HepG2 (cell line): ENCODE results near the gene CPSF7. TPM values are rescaled to one million over a fixed set of nuclear protein-coding genes. Genes with fewer than 3 reads are reported as not detected.
"Not testable (repeated sequence)": the region's sequence is repeated elsewhere in the genome, so short reads cannot be mapped to it uniquely, and the experiment has no call there.

Experiments used
- ATAC-seq: fragments of 200-7000 bp; cut with Tn5 transposase; 3 replicates; pipeline ENCODE4 v1.9.1; 2020; ENCODE audit warnings: mild to moderate bottlenecking, moderate library complexity
- BruUV-seq: library from RNA; stranded (reverse); fragments of 400-500 nt; replicated peaks from 2 replicates; lab custom pipeline; 2021; lab: Mats Ljungman, UMichigan
- CTCF ChIA-PET: fragments of 300-600 bp; formaldehyde crosslinking; extraction: SDS; loops from one replicate; lab custom pipeline; 2021; ENCODE audit warnings: low total read pairs, inconsistent platforms, low intra/inter-chr PET ratio; lab: Yijun Ruan, JAX
- POLR2A ChIA-PET: fragments of 350-600 bp; sonication (Branson Sonifier 250); formaldehyde crosslinking; loops from one replicate; lab custom pipeline; 2020; ENCODE audit warnings: antibody characterized with exemption, inconsistent platforms; lab: Yijun Ruan, JAX
- DNase-seq: peaks from one replicate; pipeline ENCODE4 v3.0.0-alpha.2; 2015; ENCODE audit warnings: low spot score
- FAIRE-seq: peaks from 3 replicates; lab custom pipeline; 2011; peaks lifted over from hg19 to GRCh38; lab: Jason Lieb, UNC
- H2AFZ ChIP-seq: one replicate; pipeline ENCODE4 v1.6.1; 2011; ENCODE audit warnings: low read length, inconsistent platforms
- H3K27ac ChIP-seq: fragments of 300-600 bp; 3 replicates; pipeline ENCODE4 v1.8.0; 2011; ENCODE audit warnings: mixed run types, mild to moderate bottlenecking, mixed read lengths, low read length, inconsistent platforms; ENCODE audit not compliant: insufficient read depth; ENCODE audit errors: extremely low read length
- H3K27me3 ChIP-seq, 2 experiments: fragments of 200-600 bp in 1 of 2; 2 replicates in 1 of 2; 3 replicates in 1 of 2; pipeline versions ENCODE4 v1.6.0 to v1.8.0; 2011; ENCODE audit warnings: low read length in 2 of 2, mild to moderate bottlenecking in 2 of 2, moderate library complexity in 2 of 2, inconsistent platforms in 1 of 2; ENCODE audit not compliant: insufficient read depth in 2 of 2, control insufficient read depth in 1 of 2
- H3K36me3 ChIP-seq, 2 experiments: fragments of 200-600 bp in 1 of 2; replicated peaks in 1 of 2; 2 replicates in 1 of 2; 3 replicates in 1 of 2; pipeline versions ENCODE4 v1.5.1 to v1.8.0; 2011; ENCODE audit warnings: low read length in 2 of 2, inconsistent platforms in 1 of 2; ENCODE audit not compliant: insufficient read depth in 2 of 2, control insufficient read depth in 1 of 2
- H3K4me1 ChIP-seq: 2 replicates; pipeline ENCODE4 v1.5.1; 2012; ENCODE audit warnings: low read length, inconsistent platforms; ENCODE audit not compliant: insufficient read depth
- H3K4me2 ChIP-seq: 2 replicates; pipeline ENCODE4 v1.6.0; 2011; ENCODE audit warnings: low read depth, low read length, inconsistent platforms
- H3K4me3 ChIP-seq, 3 experiments: fragments of 200-600 bp in 1 of 3; sonication (generic), shearing (Covaris generic) in 1 of 3; replicated peaks in 1 of 3; 2 replicates each; pipeline ENCODE4 v1.5.1; 2011 to 2016; ENCODE audit warnings: low read length in 3 of 3, inconsistent platforms in 2 of 3, low read depth in 2 of 3, mild to moderate bottlenecking in 2 of 3, control low read depth in 1 of 3, mixed read lengths in 1 of 3; ENCODE audit not compliant: insufficient read depth in 1 of 3
- H3K79me2 ChIP-seq: one replicate; pipeline ENCODE4 v1.6.1; 2011; ENCODE audit warnings: low read length, inconsistent platforms; ENCODE audit not compliant: insufficient read depth
- H3K9ac ChIP-seq: 2 replicates; pipeline ENCODE4 v1.6.0; 2011; ENCODE audit warnings: mild to moderate bottlenecking, low read depth, low read length, inconsistent platforms; ENCODE audit not compliant: insufficient read depth
- H3K9me3 ChIP-seq: 2 replicates; pipeline ENCODE4 v1.5.1; 2012; ENCODE audit warnings: mild to moderate bottlenecking, low read length
- H4K20me1 ChIP-seq: 2 replicates; pipeline ENCODE4 v1.6.0; 2011; ENCODE audit warnings: inconsistent platforms, mild to moderate bottlenecking, low read length, moderate library complexity; ENCODE audit not compliant: insufficient read depth
- ARHGAP35 ChIP-seq: sonication (generic); formaldehyde crosslinking; IDR thresholded peaks from 2 replicates; pipeline ENCODE4 v1.9.0; 2022; ENCODE audit warnings: mild to moderate bottlenecking, inconsistent platforms, moderate library complexity, missing genetic modification reagents, borderline replicate concordance
- ARID2 ChIP-seq: sonication (generic); formaldehyde crosslinking; IDR thresholded peaks from 2 replicates; pipeline ENCODE4 v1.8.1; 2022; ENCODE audit warnings: mild to moderate bottlenecking, missing genetic modification reagents, borderline replicate concordance
- NR2F2 ChIP-seq: IDR thresholded peaks from 2 replicates; pipeline ENCODE4 v1.6.1; 2012; ENCODE audit warnings: low read depth, inconsistent platforms, borderline replicate concordance
- PAXIP1 ChIP-seq: sonication (generic); formaldehyde crosslinking; conservative IDR thresholded peaks from 2 replicates; pipeline ENCODE4 v1.4.0; 2020; ENCODE audit warnings: mild to moderate bottlenecking, missing genetic modification reagents, moderate library complexity
- PRMT3 ChIP-seq: sonication (generic); formaldehyde crosslinking; IDR thresholded peaks from 2 replicates; pipeline ENCODE4 v1.8.1; 2022; ENCODE audit warnings: low read depth, mild to moderate bottlenecking, moderate library complexity, missing genetic modification reagents, borderline replicate concordance
- SALL1 ChIP-seq: sonication (generic); formaldehyde crosslinking; IDR thresholded peaks from 2 replicates; pipeline ENCODE4 v1.8.0; 2022; ENCODE audit warnings: mild to moderate bottlenecking, missing genetic modification reagents
- SAP130 ChIP-seq: IDR thresholded peaks from 2 replicates; pipeline ENCODE4 v1.6.1; 2016; ENCODE audit warnings: low read depth
- SMC3 ChIP-seq: IDR thresholded peaks from 2 replicates; pipeline ENCODE4 v1.6.1; 2011; ENCODE audit warnings: low read length, improper control_type of control experiment
- YEATS2 ChIP-seq: sonication (generic); formaldehyde crosslinking; IDR thresholded peaks from 2 replicates; pipeline ENCODE4 v1.4.0; 2020; ENCODE audit warnings: missing genetic modification reagents, borderline replicate concordance
- ZBTB1 ChIP-seq: sonication (generic); formaldehyde crosslinking; IDR thresholded peaks from 2 replicates; pipeline ENCODE4 v1.4.0; 2020; ENCODE audit warnings: missing genetic modification reagents, borderline replicate concordance
- ZNF274 ChIP-seq: sonication (generic); formaldehyde crosslinking; IDR thresholded peaks from 2 replicates; pipeline ENCODE4 v1.5.1; 2020; ENCODE audit warnings: mild to moderate bottlenecking, missing genetic modification reagents
- ZNF367 ChIP-seq: sonication (generic); formaldehyde crosslinking; IDR thresholded peaks from 2 replicates; pipeline ENCODE4 v1.4.0; 2020; ENCODE audit warnings: missing genetic modification reagents, borderline replicate concordance
- ZNF446 ChIP-seq: sonication (generic); formaldehyde crosslinking; IDR thresholded peaks from 2 replicates; pipeline ENCODE4 v1.5.0; 2020; ENCODE audit warnings: mild to moderate bottlenecking, missing genetic modification reagents
- ZNF572 ChIP-seq: sonication (generic); formaldehyde crosslinking; IDR thresholded peaks from 2 replicates; pipeline ENCODE4 v1.5.1; 2020; ENCODE audit warnings: mild to moderate bottlenecking, missing genetic modification reagents
- ZNF772 ChIP-seq: sonication (generic); formaldehyde crosslinking; IDR thresholded peaks from 2 replicates; pipeline ENCODE4 v1.5.0; 2020; ENCODE audit warnings: mild to moderate bottlenecking, missing genetic modification reagents
- whole genome bisulfite sequencing: methylation state at CpG from one replicate; pipeline ENCODE4 v1.1.6; 2017; ENCODE audit warnings: low lambda C conversion rate; 5-methylcytosine and 5-hydroxymethylcytosine counted together
- in situ Hi-C: cut with HindIII; loops from 2 replicates; pipeline ENCODE4 v1.10.0; 2017; ENCODE audit warnings: low pct_unique_long_range_greater_than_20kb; ENCODE audit not compliant: extremely low pct_ligation_motif_present
- intact Hi-C: fragments of 100-400 bp; cut with micrococcal nuclease; formaldehyde crosslinking; loops from one replicate; pipeline ENCODE4 v1.10.0; 2022; ENCODE audit not compliant: unreplicated experiment
- polyA plus RNA-seq, 8 experiments: library from polyadenylated mRNA; depleted of rRNA in 3 of 8; stranded (reverse) in 7 of 8; unstranded in 1 of 8; fragments of >200 nt; fragmentation: Illumina TruSeq in 4 of 8; extraction: Trizol in 4 of 8; gene quantifications; 2 replicates each; pipeline versions ENCODE4 v1.2.1 to v1.2.3, GENCODE V29; 2011 to 2016; ENCODE audit warnings: low read depth in 4 of 8, missing spikeins in 1 of 8, mixed read lengths in 1 of 8; ENCODE audit not compliant: insufficient read depth in 1 of 8
- total RNA-seq, 5 experiments: library from RNA; depleted of rRNA; stranded (reverse); fragments of >200 nt; fragmentation: Illumina TruSeq; extraction: Trizol; gene quantifications; 2 replicates each; pipeline ENCODE4 v1.2.3, GENCODE V29; 2016; ENCODE audit warnings: low read depth in 1 of 5

CPSF7 gene
- total and polyA plus RNA-seq, 2 of the 13 experiments (the other 11 are each of a cell fraction or from before 2014, with no cell fraction given) = 34.1 to 36.8 TPM

- TF ChIP-seq ZNF367 (CRISPR knock-in tag) = no peak
- no peak for TF ChIP-seq ZNF274 (CRISPR knock-in tag)
- no peak for TF ChIP-seq ZNF446 (CRISPR knock-in tag)
- no peak for TF ChIP-seq ZNF572 (CRISPR knock-in tag)
- TF ChIP-seq PAXIP1 = no peak
- TF ChIP-seq SAP130 (CRISPR knock-in tag) = 0 out of 2 replicates have a peak, but pooled peaks have one; percentile 9
- TF ChIP-seq ZNF772 (CRISPR knock-in tag) = no peak
- peak; percentile 51; the same call in 1 of the 2 replicates for TF ChIP-seq SMC3
- TF ChIP-seq ARHGAP35 = no peak
- no peak for TF ChIP-seq ZBTB1 (CRISPR knock-in tag)
- no peak for TF ChIP-seq NR2F2
- TF ChIP-seq SALL1 (CRISPR knock-in tag) = peak; percentile 22; the same call in 1 of the 2 replicates
- no peak for TF ChIP-seq ARID2 (CRISPR knock-in tag)
- TF ChIP-seq YEATS2 = no peak
- TF ChIP-seq PRMT3 (CRISPR knock-in tag) = no peak
Measured at GRCh38 chr11:61384271-61385242, 45.2 kb downstream of the CPSF7 start (continued).

- H3K27me3 ChIP-seq, H3K9me3 ChIP-seq, H3K27ac ChIP-seq, H3K79me2 ChIP-seq, H2AFZ ChIP-seq, H3K36me3 ChIP-seq, ATAC-seq, H4K20me1 ChIP-seq, in situ Hi-C loops, H3K4me2 ChIP-seq, FAIRE-seq, H3K4me3 ChIP-seq, DNase-seq, BruUV-seq, H3K9ac ChIP-seq: not testable (repeated sequence)
- peaks cover 13% of the 10 kb centered on the region for H3K4me1 ChIP-seq
- intact Hi-C loops = loop anchor here (10.0 kb wide), 1 partner anchor 129 kb away; no protein-coding TSS in a partner anchor
- ChIA-PET CTCF (interaction anchor here (0.6 to 2.5 kb wide), 3 partner anchors 44 to 48 kb away, joined by 3 to 69 read pairs (median 5); no protein-coding TSS in a partner anchor), POLR2A (interaction anchor here (1.4 to 4.9 kb wide), 3 partner anchors 22 to 90 kb away, joined by 5 to 49 read pairs (median 8); partner anchors contain the start of genes CYB561A3, TMEM138 and VWCE)
- WGBS = 93% methylated on average over 5 of the region's 5 CpGs
Measured at GRCh38 chr11:61383859-61384258, 45.9 kb downstream of the CPSF7 start.
